Measurements from ENCODE around the gene AMOTL1.

AMOTL1 gene

DNA sequence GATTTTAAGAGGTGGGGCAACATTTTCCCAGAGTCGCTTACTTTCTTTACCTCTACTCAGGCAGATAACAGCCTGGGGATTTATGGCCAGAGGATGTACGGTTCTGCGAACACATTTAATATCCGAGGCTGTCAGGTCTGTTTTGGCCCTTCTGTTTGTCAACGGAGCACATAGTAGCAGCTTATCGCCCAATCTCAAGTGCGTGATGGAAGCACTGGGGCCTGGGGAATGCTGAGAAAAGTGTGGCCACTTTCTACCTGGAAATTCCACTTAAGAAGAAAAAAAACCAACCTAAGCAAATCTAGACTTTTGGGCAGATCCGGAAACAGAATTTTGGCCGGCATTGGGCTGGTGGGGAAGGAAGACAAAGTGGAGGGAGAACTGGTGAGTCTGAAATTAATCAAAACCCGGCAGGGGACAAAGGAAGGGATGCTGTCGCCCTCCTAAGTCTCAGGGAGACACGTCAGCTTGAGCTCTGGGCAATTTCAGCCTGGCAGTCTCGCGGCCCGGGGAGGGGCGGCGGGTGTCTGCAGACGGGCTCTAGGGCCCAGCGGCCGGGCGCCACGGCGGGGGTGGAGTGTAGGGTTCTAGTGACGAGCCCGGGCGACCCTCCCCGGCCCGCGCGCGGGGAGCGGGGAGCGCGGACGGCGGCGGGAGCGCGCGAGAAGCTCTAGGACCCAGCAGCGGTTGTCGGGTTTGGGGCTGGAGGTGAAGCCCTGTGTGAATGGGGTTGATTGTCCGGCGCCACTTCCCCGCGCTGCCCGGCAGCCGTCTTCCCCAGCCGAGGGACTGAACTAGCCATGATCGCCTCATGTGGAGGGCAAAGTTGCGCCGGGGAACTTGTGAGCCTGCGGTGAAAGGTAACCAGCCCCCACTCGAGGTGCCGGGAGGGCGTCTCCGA, at the start of gene AMOTL1:
Gene AMOTL1 (plus strand): TSS at position 656 of the 901 bp plus-strand sequence. CDS start 156 bp downstream, at position 812.
- DNase-seq = no peak

DNA sequence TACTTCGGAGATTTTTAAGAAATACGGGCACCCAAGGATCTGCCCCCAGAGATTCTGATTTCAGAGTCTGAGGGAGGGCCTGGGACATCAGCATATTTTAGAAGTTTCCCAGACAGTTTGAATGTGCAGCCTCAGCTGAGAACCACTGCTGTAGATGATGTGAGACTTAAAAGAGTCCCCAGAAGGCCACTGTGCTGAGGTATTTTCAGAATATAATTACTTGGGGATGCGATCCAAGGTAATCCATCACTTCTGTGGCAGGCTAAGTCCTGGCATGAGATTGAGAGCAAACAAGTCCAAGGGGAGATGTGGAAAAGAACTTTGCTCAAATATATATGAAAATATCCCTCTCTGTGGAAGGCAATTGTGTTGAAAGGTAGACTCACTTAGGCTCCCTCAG, 48.3 kb upstream of the AMOTL1 start:
- no peak for DNase-seq

GRCh38 chr11:94721565-94722292, 46.4 kb upstream of the AMOTL1 start:
- DNase-seq = no peak

DNA sequence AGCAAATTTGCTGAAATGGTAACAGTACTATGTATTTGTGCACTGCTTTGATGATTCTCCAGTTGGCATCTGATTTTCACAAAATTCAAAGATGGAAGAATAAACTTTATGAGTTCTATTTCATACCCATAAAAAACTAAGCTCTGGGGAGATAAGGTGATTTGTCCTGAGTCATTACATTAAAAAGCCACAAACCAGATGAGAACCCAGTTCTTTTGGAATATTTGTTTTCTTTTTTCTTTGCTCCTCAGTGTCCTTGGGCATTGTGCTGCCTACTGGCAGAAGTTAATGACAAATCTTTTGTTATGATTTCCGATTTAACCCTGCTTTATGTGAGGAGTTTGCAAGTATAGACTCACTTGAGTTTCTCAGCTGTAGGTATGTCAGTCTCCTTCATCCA, 45.4 kb upstream of the AMOTL1 start:
- DNase-seq = no peak

DNA sequence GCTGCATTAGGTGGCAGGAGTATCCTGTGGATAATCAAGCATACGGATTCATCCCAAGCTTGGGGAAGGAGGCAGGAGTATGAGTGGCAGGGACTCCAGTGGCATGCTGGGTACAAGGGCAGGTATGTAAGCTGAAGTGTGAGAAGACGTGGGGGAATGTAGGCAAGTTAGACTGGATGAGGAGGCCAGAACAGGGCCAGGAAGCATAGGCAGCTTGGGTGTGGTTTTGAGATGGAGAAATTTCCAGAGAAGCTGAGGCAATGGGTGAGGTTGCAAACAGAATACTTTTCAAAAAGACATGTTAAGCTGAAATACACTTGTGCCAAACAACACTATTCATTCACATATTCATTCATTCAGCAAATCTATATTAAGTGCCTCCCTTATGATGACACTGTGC, 43.1 kb upstream of the AMOTL1 start:
- no peak for DNase-seq

- no peak for DNase-seq
These were observed 40.3 kb upstream of the AMOTL1 start for GRCh38 chr11:94727819-94728218.

DNA sequence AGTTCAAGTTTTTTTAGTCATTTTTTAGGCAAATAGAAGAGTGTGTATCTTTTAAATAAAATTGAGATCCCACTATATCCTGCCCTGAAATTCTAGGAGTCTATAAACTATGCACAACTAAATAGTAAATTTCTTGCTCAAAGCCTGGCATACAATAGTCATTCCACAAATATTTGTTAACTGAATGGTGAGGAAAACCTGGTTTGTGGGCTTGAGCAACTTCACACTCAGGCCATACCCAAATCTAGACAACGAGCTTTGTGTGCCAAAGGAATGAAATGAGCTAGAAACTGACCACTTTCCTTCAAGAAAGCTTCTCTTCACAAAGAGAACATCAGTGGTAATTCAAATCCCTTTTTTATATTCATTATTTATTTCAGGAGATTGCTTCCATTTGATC, 39.6 kb upstream of the AMOTL1 start:
- DNase-seq = no peak

DNA sequence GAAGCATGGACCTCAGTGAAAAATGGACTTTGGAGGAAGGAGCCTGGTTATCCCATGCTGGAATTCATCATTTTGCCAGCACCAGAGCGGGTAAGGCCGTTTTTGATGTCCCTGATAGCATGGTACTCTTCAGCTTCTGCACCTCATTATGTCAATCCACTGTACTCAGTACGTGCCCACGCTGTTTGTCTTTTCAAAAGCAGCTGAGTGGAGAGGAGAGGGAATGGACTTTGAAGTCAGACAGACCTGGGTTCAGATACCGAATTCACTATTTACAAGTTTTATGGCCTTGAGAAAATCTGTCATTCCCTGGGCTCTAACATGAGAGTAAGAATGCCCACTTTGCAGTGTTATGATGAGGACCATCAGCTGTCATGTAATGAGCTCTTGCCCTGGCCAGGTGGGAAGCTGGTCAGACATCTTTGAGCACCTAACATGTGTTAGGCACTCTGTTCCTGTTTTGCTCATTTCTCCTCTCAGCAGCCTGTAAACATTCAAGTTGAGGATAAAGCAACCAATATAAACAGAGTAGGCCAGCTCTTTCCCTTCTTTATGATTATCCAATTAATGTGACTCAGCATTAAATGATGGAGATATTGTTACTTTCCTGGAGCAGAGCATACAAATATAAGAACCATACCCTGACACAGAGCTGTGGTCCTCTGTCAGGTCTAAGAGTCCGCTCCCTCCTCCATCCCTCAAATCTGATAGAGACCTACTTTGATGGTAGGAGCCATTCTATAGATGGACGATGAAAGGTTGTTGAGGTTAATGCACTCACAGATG, 39.0 kb upstream of the AMOTL1 start:
- DNase-seq = no peak

DNA sequence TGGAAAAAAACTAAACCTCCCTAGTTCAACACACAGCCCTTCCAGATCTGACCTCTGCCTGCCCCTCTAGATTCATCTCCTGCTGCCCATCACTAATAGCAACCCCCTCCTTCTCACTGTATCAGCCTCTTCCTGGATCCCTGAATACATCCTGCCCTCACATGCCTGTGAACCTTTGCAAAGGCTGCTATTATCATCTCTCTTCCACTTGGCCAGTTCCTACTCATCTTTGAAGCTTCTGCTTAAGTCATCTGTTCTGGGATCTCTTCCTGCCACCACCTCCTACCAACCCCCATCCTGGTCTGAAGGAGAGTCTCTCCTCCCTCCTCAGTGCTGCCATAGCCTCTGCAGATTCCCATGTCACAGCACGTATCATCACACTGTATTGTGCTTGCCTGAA, 38.0 kb upstream of the AMOTL1 start:
- no peak for DNase-seq

DNA sequence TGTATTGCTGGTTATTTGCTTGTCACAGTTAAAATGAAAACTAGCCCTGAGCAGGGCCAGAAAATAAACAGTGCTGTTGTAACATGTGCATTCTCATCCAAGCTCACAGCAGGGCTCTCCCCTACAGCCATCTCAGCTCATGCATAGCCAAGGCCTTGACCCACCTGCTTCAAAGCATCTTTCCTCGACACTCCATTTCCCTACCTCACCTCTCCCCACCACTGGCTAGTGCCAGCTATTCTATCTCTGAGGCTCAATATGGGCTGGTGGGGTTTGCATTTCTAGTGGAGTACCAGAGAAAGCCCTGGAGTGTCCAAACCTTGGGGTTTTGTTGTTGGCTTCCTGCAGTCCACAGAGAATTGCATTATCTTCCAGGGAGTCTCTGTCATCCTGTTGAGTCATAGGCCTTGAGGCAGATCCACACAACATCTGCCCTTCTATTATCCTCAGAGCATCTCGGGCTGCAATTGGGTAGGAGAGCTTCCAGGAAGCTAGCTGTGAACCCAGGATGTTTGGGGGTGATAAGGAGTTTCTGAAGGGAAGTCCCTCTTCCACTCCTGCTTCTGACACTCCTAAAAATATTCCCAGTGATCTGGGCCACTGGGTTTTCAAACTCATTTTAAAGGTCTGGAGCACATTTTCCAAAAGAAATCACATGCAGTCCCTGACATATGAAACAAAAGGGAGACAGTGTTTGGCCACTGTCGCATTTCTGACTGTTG, 36.1 kb upstream of the AMOTL1 start:
- no peak for DNase-seq

GRCh38 chr11:94732617-94733281, 35.4 kb upstream of the AMOTL1 start:
- DNase-seq = no peak

- no peak for DNase-seq
These were observed 33.4 kb upstream of the AMOTL1 start for GRCh38 chr11:94734563-94735275.

- DNase-seq = no peak
These were observed 32.2 kb upstream of the AMOTL1 start for GRCh38 chr11:94735907-94736306.

DNA sequence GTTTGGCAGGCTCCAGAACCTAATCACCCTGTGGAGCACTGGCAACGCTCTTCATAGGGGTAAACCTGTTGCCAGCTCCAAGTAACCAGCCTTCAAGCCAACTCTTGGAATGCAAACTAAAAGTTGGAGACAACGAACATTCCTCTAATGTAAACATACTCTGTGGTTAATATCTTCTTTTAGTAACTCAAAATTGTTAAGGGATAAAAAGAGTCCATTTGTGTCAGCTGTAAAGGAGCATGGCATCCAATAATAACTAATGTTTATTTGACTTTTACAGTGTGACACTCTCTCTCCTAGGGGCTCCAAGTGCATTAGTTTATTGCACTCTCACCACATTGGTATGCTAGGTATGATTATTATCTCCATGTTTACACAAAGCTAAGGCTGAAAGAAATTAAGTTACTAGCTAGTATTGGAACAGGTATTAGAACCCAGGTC, 31.0 kb upstream of the AMOTL1 start:
- no peak for DNase-seq

- DNase-seq = no peak
These were observed 29.4 kb upstream of the AMOTL1 start for GRCh38 chr11:94738746-94739145.

GRCh38 chr11:94739331-94739730, 28.8 kb upstream of the AMOTL1 start:
- DNase-seq = no peak

GRCh38 chr11:94740083-94741021, 27.8 kb upstream of the AMOTL1 start:
- DNase-seq = no peak

- no peak for DNase-seq
These were observed 27.0 kb upstream of the AMOTL1 start for GRCh38 chr11:94741022-94741679.

- no peak for DNase-seq
These were observed 25.5 kb upstream of the AMOTL1 start for GRCh38 chr11:94742665-94743064.

GRCh38 chr11:94746721-94747120, 21.4 kb upstream of the AMOTL1 start:
- no peak for DNase-seq

Measured in activated CD4-positive, alpha-beta T cell treated with anti-CD3 and anti-CD28 coated beads, Interleukin-2, amount 50 U/mL, for 1 hour (primary cell).